Measurements from ENCODE around the gene AOPEP.

The AOPEP gene

DNA sequence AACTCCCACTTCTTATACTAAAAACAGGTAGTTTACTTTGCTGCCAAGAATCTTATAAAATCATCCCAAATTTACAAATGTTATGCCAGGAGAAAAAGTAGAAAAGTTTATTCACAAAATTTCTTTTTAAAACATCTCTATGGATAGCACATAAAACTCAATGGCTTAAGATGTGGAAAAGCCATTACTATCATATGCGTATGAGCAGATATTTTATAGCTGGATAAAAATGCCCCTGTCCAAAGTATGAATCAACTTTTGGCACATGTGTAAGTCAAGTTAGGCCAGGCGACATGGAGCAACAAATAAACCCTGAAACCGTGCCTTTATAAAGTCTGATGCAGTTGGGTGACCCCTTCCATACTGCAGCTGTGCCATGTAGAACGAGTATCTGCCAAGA lies 48.6 kb upstream of the AOPEP start:
- no peak overlapping the region for H3K27ac ChIP-seq (ENCODE audit: extremely low read depth, low read depth, low read length)
- no peaks in the 10 kb centered on the region for H3K9me3 ChIP-seq (ENCODE audit: control insufficient read depth, insufficient read depth, low read depth, low read length)
- ChIA-PET POLR2A (no interaction called here), CTCF (interaction anchor here (1.5 to 4.0 kb wide), 3 partner anchors 10 to 453 kb away, joined by 5 to 19 read pairs (median 5); no protein-coding TSS in a partner anchor)
- no peaks in the 10 kb centered on the region for H3K4me1 ChIP-seq (ENCODE audit: control insufficient read depth, insufficient read depth, low read length)
- TF ChIP-seq ZNF768 (tag by site-specific recombination; IDR thresholded peaks at IDR 0.05) (no peak), ZNF175 (tag by site-specific recombination; IDR thresholded peaks at IDR 0.05) (no peak), ZNF302 (tag by site-specific recombination; IDR thresholded peaks at IDR 0.05; ENCODE audit: low read depth) (no peak), ZBTB48 (tag by site-specific recombination; IDR thresholded peaks at IDR 0.05) (no peak), ZNF416 (tag by site-specific recombination; IDR thresholded peaks at IDR 0.05) (no peak), ZNF239 (tag by site-specific recombination; IDR thresholded peaks at IDR 0.05) (no peak)
- no peaks in the 10 kb centered on the region for H3K36me3 ChIP-seq (ENCODE audit: control insufficient read depth in 2 of 2, insufficient read depth in 1 of 2, low read length in 2 of 2)
- H3K4me3 ChIP-seq (ENCODE audit: low read depth, low read length): no peak overlapping the region

DNA sequence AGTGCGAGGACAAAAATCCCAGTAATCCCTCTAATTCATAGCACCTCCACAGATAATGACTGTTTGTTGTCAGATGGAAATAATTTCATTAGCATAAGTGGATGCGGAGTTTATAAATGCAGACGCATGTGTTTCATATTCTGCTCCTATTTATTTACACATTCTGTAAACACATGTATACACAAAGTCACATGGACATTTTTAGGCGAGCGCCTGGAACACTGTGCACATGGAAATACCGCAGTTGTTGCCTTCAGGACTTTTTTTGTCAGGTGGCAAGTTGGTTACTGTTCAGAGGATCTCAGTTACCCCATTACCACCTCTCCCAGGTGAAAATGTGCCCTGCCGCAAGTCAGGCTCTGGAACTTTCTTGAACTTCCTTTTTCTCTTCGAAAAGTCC lies 46.9 kb upstream of the AOPEP start:
- Histone ChIP-seq H3K4me1 (ENCODE audit: control insufficient read depth, insufficient read depth, low read length) (no peaks in the 10 kb centered on the region), H3K36me3 (ENCODE audit: control insufficient read depth in 2 of 2, insufficient read depth in 1 of 2, low read length in 2 of 2) (no peaks in the 10 kb centered on the region), H3K4me3 (ENCODE audit: low read depth, low read length) (no peak overlapping the region), H3K27ac (ENCODE audit: extremely low read depth, low read depth, low read length) (no peak overlapping the region), H3K9me3 (ENCODE audit: control insufficient read depth, insufficient read depth, low read depth, low read length) (no peaks in the 10 kb centered on the region)
- TF ChIP-seq, protein P1, sequence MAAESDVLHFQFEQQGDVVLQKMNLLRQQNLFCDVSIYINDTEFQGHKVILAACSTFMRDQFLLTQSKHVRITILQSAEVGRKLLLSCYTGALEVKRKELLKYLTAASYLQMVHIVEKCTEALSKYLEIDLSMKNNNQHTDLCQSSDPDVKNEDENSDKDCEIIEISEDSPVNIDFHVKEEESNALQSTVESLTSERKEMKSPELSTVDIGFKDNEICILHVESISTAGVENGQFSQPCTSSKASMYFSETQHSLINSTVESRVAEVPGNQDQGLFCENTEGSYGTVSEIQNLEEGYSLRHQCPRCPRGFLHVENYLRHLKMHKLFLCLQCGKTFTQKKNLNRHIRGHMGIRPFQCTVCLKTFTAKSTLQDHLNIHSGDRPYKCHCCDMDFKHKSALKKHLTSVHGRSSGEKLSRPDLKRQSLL (tag by site-specific recombination; IDR thresholded peaks at IDR 0.05): no peak
- TF ChIP-seq ZNF394 (tag by site-specific recombination; IDR thresholded peaks at IDR 0.05; ENCODE audit: borderline replicate concordance) (no peak), ZEB2 (tag by site-specific recombination; IDR thresholded peaks at IDR 0.05) (no peak), ZNF341 (tag by site-specific recombination; IDR thresholded peaks at IDR 0.05; ENCODE audit: low read depth) (no peak)
- TF ChIP-seq, protein P2, sequence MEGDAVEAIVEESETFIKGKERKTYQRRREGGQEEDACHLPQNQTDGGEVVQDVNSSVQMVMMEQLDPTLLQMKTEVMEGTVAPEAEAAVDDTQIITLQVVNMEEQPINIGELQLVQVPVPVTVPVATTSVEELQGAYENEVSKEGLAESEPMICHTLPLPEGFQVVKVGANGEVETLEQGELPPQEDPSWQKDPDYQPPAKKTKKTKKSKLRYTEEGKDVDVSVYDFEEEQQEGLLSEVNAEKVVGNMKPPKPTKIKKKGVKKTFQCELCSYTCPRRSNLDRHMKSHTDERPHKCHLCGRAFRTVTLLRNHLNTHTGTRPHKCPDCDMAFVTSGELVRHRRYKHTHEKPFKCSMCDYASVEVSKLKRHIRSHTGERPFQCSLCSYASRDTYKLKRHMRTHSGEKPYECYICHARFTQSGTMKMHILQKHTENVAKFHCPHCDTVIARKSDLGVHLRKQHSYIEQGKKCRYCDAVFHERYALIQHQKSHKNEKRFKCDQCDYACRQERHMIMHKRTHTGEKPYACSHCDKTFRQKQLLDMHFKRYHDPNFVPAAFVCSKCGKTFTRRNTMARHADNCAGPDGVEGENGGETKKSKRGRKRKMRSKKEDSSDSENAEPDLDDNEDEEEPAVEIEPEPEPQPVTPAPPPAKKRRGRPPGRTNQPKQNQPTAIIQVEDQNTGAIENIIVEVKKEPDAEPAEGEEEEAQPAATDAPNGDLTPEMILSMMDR (tag by site-specific recombination; IDR thresholded peaks at IDR 0.05): no peak
- TF ChIP-seq, protein P3, sequence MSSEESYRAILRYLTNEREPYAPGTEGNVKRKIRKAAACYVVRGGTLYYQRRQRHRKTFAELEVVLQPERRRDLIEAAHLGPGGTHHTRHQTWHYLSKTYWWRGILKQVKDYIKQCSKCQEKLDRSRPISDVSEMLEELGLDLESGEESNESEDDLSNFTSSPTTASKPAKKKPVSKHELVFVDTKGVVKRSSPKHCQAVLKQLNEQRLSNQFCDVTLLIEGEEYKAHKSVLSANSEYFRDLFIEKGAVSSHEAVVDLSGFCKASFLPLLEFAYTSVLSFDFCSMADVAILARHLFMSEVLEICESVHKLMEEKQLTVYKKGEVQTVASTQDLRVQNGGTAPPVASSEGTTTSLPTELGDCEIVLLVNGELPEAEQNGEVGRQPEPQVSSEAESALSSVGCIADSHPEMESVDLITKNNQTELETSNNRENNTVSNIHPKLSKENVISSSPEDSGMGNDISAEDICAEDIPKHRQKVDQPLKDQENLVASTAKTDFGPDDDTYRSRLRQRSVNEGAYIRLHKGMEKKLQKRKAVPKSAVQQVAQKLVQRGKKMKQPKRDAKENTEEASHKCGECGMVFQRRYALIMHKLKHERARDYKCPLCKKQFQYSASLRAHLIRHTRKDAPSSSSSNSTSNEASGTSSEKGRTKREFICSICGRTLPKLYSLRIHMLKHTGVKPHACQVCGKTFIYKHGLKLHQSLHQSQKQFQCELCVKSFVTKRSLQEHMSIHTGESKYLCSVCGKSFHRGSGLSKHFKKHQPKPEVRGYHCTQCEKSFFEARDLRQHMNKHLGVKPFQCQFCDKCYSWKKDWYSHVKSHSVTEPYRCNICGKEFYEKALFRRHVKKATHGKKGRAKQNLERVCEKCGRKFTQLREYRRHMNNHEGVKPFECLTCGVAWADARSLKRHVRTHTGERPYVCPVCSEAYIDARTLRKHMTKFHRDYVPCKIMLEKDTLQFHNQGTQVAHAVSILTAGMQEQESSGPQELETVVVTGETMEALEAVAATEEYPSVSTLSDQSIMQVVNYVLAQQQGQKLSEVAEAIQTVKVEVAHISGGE (tag by site-specific recombination; conservative IDR thresholded peaks at IDR 0.05; ENCODE audit: low read depth): no peak
- POLR2A ChIA-PET: no interaction called here
- CTCF ChIA-PET: interaction anchor here (0.6 to 4.0 kb wide), 10 partner anchors 10 to 859 kb away, joined by 3 to 133 read pairs (median 18); partner anchors contain the start of gene AOPEP

DNA sequence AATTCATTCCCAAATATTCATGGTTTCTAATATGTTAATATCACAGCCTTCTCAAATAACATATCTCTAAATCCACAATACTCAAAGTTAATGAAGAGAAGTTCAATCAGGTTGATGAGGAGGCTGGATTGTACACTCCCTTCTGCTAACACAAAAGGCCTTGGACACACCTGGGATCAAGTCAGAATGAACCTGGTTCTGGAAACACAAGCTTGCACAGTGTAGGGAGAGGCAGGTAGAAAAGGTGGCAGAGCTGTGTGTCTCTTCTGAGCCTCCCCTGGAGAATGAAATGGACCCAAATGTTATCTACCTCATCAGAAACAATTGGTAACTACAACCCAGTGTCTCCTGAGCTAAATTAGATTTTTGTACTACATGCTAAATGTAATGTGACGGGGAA lies 46.5 kb upstream of the AOPEP start:
- Histone ChIP-seq H3K27ac (ENCODE audit: extremely low read depth, low read depth, low read length) (no peak overlapping the region), H3K4me3 (ENCODE audit: low read depth, low read length) (no peak overlapping the region), H3K4me1 (ENCODE audit: control insufficient read depth, insufficient read depth, low read length) (no peaks in the 10 kb centered on the region), H3K36me3 (ENCODE audit: control insufficient read depth in 2 of 2, insufficient read depth in 1 of 2, low read length in 2 of 2) (no peaks in the 10 kb centered on the region), H3K9me3 (ENCODE audit: control insufficient read depth, insufficient read depth, low read depth, low read length) (no peaks in the 10 kb centered on the region)
- POLR2A ChIA-PET: no interaction called here
- TF ChIP-seq ZNF660 (tag by site-specific recombination; IDR thresholded peaks at IDR 0.05) (no peak), ZNF274 (IDR thresholded peaks at IDR 0.05; ENCODE audit: low read length) (no peak), ZNF274 (tag by site-specific recombination; IDR thresholded peaks at IDR 0.05; ENCODE audit: borderline replicate concordance) (no peak), SP2 (tag by site-specific recombination; IDR thresholded peaks at IDR 0.05) (no peak), WT1 (tag by site-specific recombination; IDR thresholded peaks at IDR 0.05) (no peak), ZNF175 (tag by site-specific recombination; IDR thresholded peaks at IDR 0.05) (no peak), ZNF121 (tag by site-specific recombination; IDR thresholded peaks at IDR 0.05) (no peak)
- TF ChIP-seq, protein P4, sequence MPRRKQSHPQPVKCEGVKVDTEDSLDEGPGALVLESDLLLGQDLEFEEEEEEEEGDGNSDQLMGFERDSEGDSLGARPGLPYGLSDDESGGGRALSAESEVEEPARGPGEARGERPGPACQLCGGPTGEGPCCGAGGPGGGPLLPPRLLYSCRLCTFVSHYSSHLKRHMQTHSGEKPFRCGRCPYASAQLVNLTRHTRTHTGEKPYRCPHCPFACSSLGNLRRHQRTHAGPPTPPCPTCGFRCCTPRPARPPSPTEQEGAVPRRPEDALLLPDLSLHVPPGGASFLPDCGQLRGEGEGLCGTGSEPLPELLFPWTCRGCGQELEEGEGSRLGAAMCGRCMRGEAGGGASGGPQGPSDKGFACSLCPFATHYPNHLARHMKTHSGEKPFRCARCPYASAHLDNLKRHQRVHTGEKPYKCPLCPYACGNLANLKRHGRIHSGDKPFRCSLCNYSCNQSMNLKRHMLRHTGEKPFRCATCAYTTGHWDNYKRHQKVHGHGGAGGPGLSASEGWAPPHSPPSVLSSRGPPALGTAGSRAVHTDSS (tag by site-specific recombination; IDR thresholded peaks at IDR 0.05): no peak
- CTCF ChIA-PET: interaction anchor here (0.7 to 3.8 kb wide), 11 partner anchors 10 to 859 kb away, joined by 3 to 133 read pairs (median 8); partner anchors contain the start of gene AOPEP

Data from HEK293 (cell line).